HepG2 (cell line): ENCODE results near the gene PPCS. TPM values are rescaled to one million over a fixed set of nuclear protein-coding genes. Genes with fewer than 3 reads are reported as not detected.

Experiments used
- ATAC-seq: fragments of 200-7000 bp; cut with Tn5 transposase; 3 replicates; pipeline ENCODE4 v1.9.1; 2020; ENCODE audit warnings: mild to moderate bottlenecking, moderate library complexity
- BruUV-seq: library from RNA; stranded (reverse); fragments of 400-500 nt; replicated peaks from 2 replicates; lab custom pipeline; 2021; lab: Mats Ljungman, UMichigan
- CTCF ChIA-PET: fragments of 300-600 bp; formaldehyde crosslinking; extraction: SDS; loops from one replicate; lab custom pipeline; 2021; ENCODE audit warnings: low total read pairs, inconsistent platforms, low intra/inter-chr PET ratio; lab: Yijun Ruan, JAX
- POLR2A ChIA-PET: fragments of 350-600 bp; sonication (Branson Sonifier 250); formaldehyde crosslinking; loops from one replicate; lab custom pipeline; 2020; ENCODE audit warnings: antibody characterized with exemption, inconsistent platforms; lab: Yijun Ruan, JAX
- DNase-seq: peaks from one replicate; pipeline ENCODE4 v3.0.0-alpha.2; 2015; ENCODE audit warnings: low spot score
- FAIRE-seq: peaks from 3 replicates; lab custom pipeline; 2011; peaks lifted over from hg19 to GRCh38; lab: Jason Lieb, UNC
- H2AFZ ChIP-seq: one replicate; pipeline ENCODE4 v1.6.1; 2011; ENCODE audit warnings: low read length, inconsistent platforms
- H3K27ac ChIP-seq: fragments of 300-600 bp; 3 replicates; pipeline ENCODE4 v1.8.0; 2011; ENCODE audit warnings: mixed run types, mild to moderate bottlenecking, mixed read lengths, low read length, inconsistent platforms; ENCODE audit not compliant: insufficient read depth; ENCODE audit errors: extremely low read length
- H3K27me3 ChIP-seq, 2 experiments: fragments of 200-600 bp in 1 of 2; 2 replicates in 1 of 2; 3 replicates in 1 of 2; pipeline versions ENCODE4 v1.6.0 to v1.8.0; 2011; ENCODE audit warnings: low read length in 2 of 2, mild to moderate bottlenecking in 2 of 2, moderate library complexity in 2 of 2, inconsistent platforms in 1 of 2; ENCODE audit not compliant: insufficient read depth in 2 of 2, control insufficient read depth in 1 of 2
- H3K36me3 ChIP-seq, 2 experiments: fragments of 200-600 bp in 1 of 2; replicated peaks in 1 of 2; 2 replicates in 1 of 2; 3 replicates in 1 of 2; pipeline versions ENCODE4 v1.5.1 to v1.8.0; 2011; ENCODE audit warnings: low read length in 2 of 2, inconsistent platforms in 1 of 2; ENCODE audit not compliant: insufficient read depth in 2 of 2, control insufficient read depth in 1 of 2
- H3K4me1 ChIP-seq: 2 replicates; pipeline ENCODE4 v1.5.1; 2012; ENCODE audit warnings: low read length, inconsistent platforms; ENCODE audit not compliant: insufficient read depth
- H3K4me2 ChIP-seq: 2 replicates; pipeline ENCODE4 v1.6.0; 2011; ENCODE audit warnings: low read depth, low read length, inconsistent platforms
- H3K4me3 ChIP-seq, 3 experiments: fragments of 200-600 bp in 1 of 3; sonication (generic), shearing (Covaris generic) in 1 of 3; replicated peaks in 1 of 3; 2 replicates each; pipeline ENCODE4 v1.5.1; 2011 to 2016; ENCODE audit warnings: low read length in 3 of 3, inconsistent platforms in 2 of 3, low read depth in 2 of 3, mild to moderate bottlenecking in 2 of 3, control low read depth in 1 of 3, mixed read lengths in 1 of 3; ENCODE audit not compliant: insufficient read depth in 1 of 3
- H3K79me2 ChIP-seq: one replicate; pipeline ENCODE4 v1.6.1; 2011; ENCODE audit warnings: low read length, inconsistent platforms; ENCODE audit not compliant: insufficient read depth
- H3K9ac ChIP-seq: 2 replicates; pipeline ENCODE4 v1.6.0; 2011; ENCODE audit warnings: mild to moderate bottlenecking, low read depth, low read length, inconsistent platforms; ENCODE audit not compliant: insufficient read depth
- H3K9me3 ChIP-seq: 2 replicates; pipeline ENCODE4 v1.5.1; 2012; ENCODE audit warnings: mild to moderate bottlenecking, low read length
- H4K20me1 ChIP-seq: 2 replicates; pipeline ENCODE4 v1.6.0; 2011; ENCODE audit warnings: inconsistent platforms, mild to moderate bottlenecking, low read length, moderate library complexity; ENCODE audit not compliant: insufficient read depth
- ARID4A ChIP-seq: sonication (generic); formaldehyde crosslinking; IDR thresholded peaks from 2 replicates; pipeline ENCODE4 v1.5.0; 2020; ENCODE audit warnings: mild to moderate bottlenecking, missing genetic modification reagents, borderline replicate concordance
- ATF7 ChIP-seq, 2 experiments: fragments of 450-650 bp in 1 of 2; sonication (generic) in 1 of 2; formaldehyde crosslinking in 1 of 2; IDR thresholded peaks; 2 replicates each; pipeline versions ENCODE4 v1.4.0 to v1.6.1; 2016 to 2020; ENCODE audit warnings: antibody characterized with exemption in 1 of 2, mild to moderate bottlenecking in 1 of 2, missing genetic modification reagents in 1 of 2
- CEBPG ChIP-seq: IDR thresholded peaks from 2 replicates; pipeline ENCODE4 v1.6.1; 2016
- GATAD2A ChIP-seq: IDR thresholded peaks from 2 replicates; pipeline ENCODE4 v1.6.1; 2016
- HHEX ChIP-seq: IDR thresholded peaks from 2 replicates; pipeline ENCODE4 v1.6.1; 2016; ENCODE audit warnings: control low read depth
- NCOR1 ChIP-seq: fragments of 200-600 bp; sonication (generic); IDR thresholded peaks from 2 replicates; pipeline ENCODE4 v1.7.0; 2017; ENCODE audit warnings: antibody characterized with exemption, low read length, borderline replicate concordance
- PAXIP1 ChIP-seq: sonication (generic); formaldehyde crosslinking; conservative IDR thresholded peaks from 2 replicates; pipeline ENCODE4 v1.4.0; 2020; ENCODE audit warnings: mild to moderate bottlenecking, missing genetic modification reagents, moderate library complexity
- SAP130 ChIP-seq: IDR thresholded peaks from 2 replicates; pipeline ENCODE4 v1.6.1; 2016; ENCODE audit warnings: low read depth
- SOX13 ChIP-seq, 3 experiments: fragments of 450-650 bp in 1 of 3; sonication (generic) in 1 of 3; formaldehyde crosslinking in 1 of 3; IDR thresholded peaks in 2 of 3; conservative IDR thresholded peaks in 1 of 3; 2 replicates each; pipeline versions ENCODE4 v1.5.0 to v1.6.1; 2016 to 2020; ENCODE audit warnings: antibody characterized with exemption in 1 of 3, mild to moderate bottlenecking in 1 of 3, missing compliant biosample characterization in 1 of 3, missing genetic modification reagents in 1 of 3, moderate library complexity in 1 of 3
- SOX5 ChIP-seq: IDR thresholded peaks from 2 replicates; pipeline ENCODE4 v1.6.1; 2016; ENCODE audit warnings: borderline replicate concordance
- TFE3 ChIP-seq: IDR thresholded peaks from 2 replicates; pipeline ENCODE4 v1.6.1; 2016
- ZMYM3 ChIP-seq: sonication (generic); formaldehyde crosslinking; IDR thresholded peaks from 2 replicates; pipeline ENCODE4 v1.5.1; 2020; ENCODE audit warnings: mild to moderate bottlenecking, missing genetic modification reagents
- ZNF253 ChIP-seq: sonication (generic); formaldehyde crosslinking; IDR thresholded peaks from 2 replicates; pipeline ENCODE4 v1.8.0; 2022; ENCODE audit warnings: mild to moderate bottlenecking, missing genetic modification reagents, borderline replicate concordance
- ZNF569 ChIP-seq: sonication (generic); formaldehyde crosslinking; IDR thresholded peaks from 2 replicates; pipeline ENCODE4 v1.5.0; 2020; ENCODE audit warnings: mild to moderate bottlenecking, missing genetic modification reagents, moderate library complexity, borderline replicate concordance
- ZSCAN29 ChIP-seq: sonication (generic); formaldehyde crosslinking; conservative IDR thresholded peaks from 2 replicates; pipeline ENCODE4 v1.4.0; 2020; ENCODE audit warnings: mild to moderate bottlenecking, missing genetic modification reagents
- WGBS: methylation state at CpG from one replicate; pipeline ENCODE4 v1.1.6; 2017; ENCODE audit warnings: low lambda C conversion rate; 5-methylcytosine and 5-hydroxymethylcytosine counted together
- in situ Hi-C: cut with HindIII; loops from 2 replicates; pipeline ENCODE4 v1.10.0; 2017; ENCODE audit warnings: low pct_unique_long_range_greater_than_20kb; ENCODE audit not compliant: extremely low pct_ligation_motif_present
- intact Hi-C: fragments of 100-400 bp; cut with micrococcal nuclease; formaldehyde crosslinking; loops from one replicate; pipeline ENCODE4 v1.10.0; 2022; ENCODE audit not compliant: unreplicated experiment
- polyA plus RNA-seq, 8 experiments: library from polyadenylated mRNA; depleted of rRNA in 3 of 8; stranded (reverse) in 7 of 8; unstranded in 1 of 8; fragments of >200 nt; fragmentation: Illumina TruSeq in 4 of 8; extraction: Trizol in 4 of 8; gene quantifications; 2 replicates each; pipeline versions ENCODE4 v1.2.1 to v1.2.3, GENCODE V29; 2011 to 2016; ENCODE audit warnings: low read depth in 4 of 8, missing spikeins in 1 of 8, mixed read lengths in 1 of 8; ENCODE audit not compliant: insufficient read depth in 1 of 8
- total RNA-seq, 5 experiments: library from RNA; depleted of rRNA; stranded (reverse); fragments of >200 nt; fragmentation: Illumina TruSeq; extraction: Trizol; gene quantifications; 2 replicates each; pipeline ENCODE4 v1.2.3, GENCODE V29; 2016; ENCODE audit warnings: low read depth in 1 of 5

The PPCS gene
- total and polyA plus RNA-seq, 2 of the 13 experiments (the other 11 are each of a cell fraction or from before 2014, with no cell fraction given): 13.4 to 38.9 TPM

- Histone ChIP-seq H2AFZ (no peak overlapping the region), H3K27ac (peak overlapping the region; percentile 27), H4K20me1 (no peaks in the 10 kb centered on the region), H3K79me2 (no peaks in the 10 kb centered on the region), H3K4me1 (peaks cover 39% of the 10 kb centered on the region), H3K4me2 (peak overlapping the region; percentile 16), H3K9ac (no peak overlapping the region), H3K36me3 (no peaks in the 10 kb centered on the region), H3K27me3 (no peaks in the 10 kb centered on the region), H3K4me3 (no peak overlapping the region), H3K9me3 (no peaks in the 10 kb centered on the region)
- ChIA-PET POLR2A (interaction anchor here (1.0 kb wide), 1 partner anchor 9 kb away, joined by 8 read pairs; the partner anchor contains the start of gene PPCS), CTCF (no interaction called here)
- 2% methylated on average over 2 of the region's 2 CpGs for WGBS
- DNase-seq (peak; percentile 58), FAIRE-seq (peak; percentile 64), ATAC-seq (peak; percentile 46)
- BruUV-seq: no TSS peak
- in situ Hi-C loops: no loop called here
- intact Hi-C loops: no loop called here
- no peak for TF ChIP-seq ZNF569 (CRISPR knock-in tag)
- TF ChIP-seq ZSCAN29 (CRISPR knock-in tag): no peak
- TF ChIP-seq ATF7 (IDR thresholded peaks at IDR 0.05): no peak
- TF ChIP-seq ATF7 (CRISPR knock-in tag; IDR thresholded peaks at IDR 0.05): no peak
- TF ChIP-seq TFE3 (CRISPR knock-in tag): peak; percentile 35; the same call in 1 of the 2 replicates
- TF ChIP-seq ARID4A (CRISPR knock-in tag): peak; percentile 24; the same call in 1 of the 2 replicates
- peak; percentile 68 for TF ChIP-seq PAXIP1
- TF ChIP-seq SAP130 (CRISPR knock-in tag): peak; percentile 33; the same call in 1 of the 2 replicates
- no peak for TF ChIP-seq SOX13 (IDR thresholded peaks at IDR 0.05)
- peak in 1 of 2 experiments; percentile 7; a peak in 1 of 4 replicates for TF ChIP-seq SOX13 (CRISPR knock-in tag; conservative IDR thresholded peaks at IDR 0.05 in 1 of 2, IDR thresholded peaks at IDR 0.05 in 1 of 2)
- peak; percentile 36; the same call in 1 of the 2 replicates for TF ChIP-seq ZMYM3
- 0 out of 2 replicates have a peak, but pooled peaks have one; percentile 28 for TF ChIP-seq GATAD2A (CRISPR knock-in tag)
- TF ChIP-seq NCOR1: peak; percentile 67; the same call in 1 of the 2 replicates
- no peak for TF ChIP-seq HHEX
- TF ChIP-seq SOX5: 0 out of 2 replicates have a peak, but pooled peaks have one; percentile 13
- TF ChIP-seq ZNF253 (CRISPR knock-in tag): no peak
- TF ChIP-seq CEBPG (CRISPR knock-in tag): peak; percentile 66
Observed at GRCh38 chr1:42466030-42466429, 9.7 kb downstream of the PPCS start.
